Neural crest cell (in vitro differentiated cells): Measurements from ENCODE around the gene UROC1. TPM values are rescaled to one million over a fixed set of nuclear protein-coding genes. Genes with fewer than 3 reads are reported as not detected.

Source experiments
- DNase-seq: peaks from one replicate; pipeline ENCODE4 v3.0.0; 2021; ENCODE audit warnings: low read depth, mixed read lengths, low spot score
- H3K27ac Mint-ChIP-seq: one replicate; pipeline ENCODE4 v1.8.0; 2021; ENCODE audit warnings: mild to moderate bottlenecking, mixed read lengths; ENCODE audit not compliant: unreplicated experiment
- H3K27me3 Mint-ChIP-seq: 2 replicates; pipeline ENCODE4 v1.8.0; 2021; ENCODE audit warnings: low read depth, mild to moderate bottlenecking, mixed read lengths
- H3K36me3 Mint-ChIP-seq: 2 replicates; pipeline ENCODE4 v1.8.0; 2021; ENCODE audit warnings: low read depth, mild to moderate bottlenecking, mixed read lengths
- H3K4me1 Mint-ChIP-seq: 2 replicates; pipeline ENCODE4 v1.8.0; 2021; ENCODE audit warnings: mixed read lengths
- H3K4me3 Mint-ChIP-seq: one replicate; pipeline ENCODE4 v1.8.0; 2021; ENCODE audit warnings: mild to moderate bottlenecking, mixed read lengths
- H3K9me3 Mint-ChIP-seq: 2 replicates; pipeline ENCODE4 v1.8.0; 2021; ENCODE audit warnings: mixed read lengths
- total RNA-seq: library from RNA; stranded (reverse); gene quantifications from 2 replicates; pipeline ENCODE4 v1.2.1, GENCODE V29; 2021
- TF ChIP-seq, protein P1 (sequence below): fragments of 200-600 bp; sonication (generic); conservative IDR thresholded peaks from 2 replicates; pipeline ENCODE4 v1.5.0; 2021; ENCODE audit warnings: antibody characterized with exemption, mild to moderate bottlenecking

Gene UROC1
- total RNA-seq, 1 donor from 2014 or later: not detected

- DNase-seq: no peak
- TF ChIP-seq, protein P1, sequence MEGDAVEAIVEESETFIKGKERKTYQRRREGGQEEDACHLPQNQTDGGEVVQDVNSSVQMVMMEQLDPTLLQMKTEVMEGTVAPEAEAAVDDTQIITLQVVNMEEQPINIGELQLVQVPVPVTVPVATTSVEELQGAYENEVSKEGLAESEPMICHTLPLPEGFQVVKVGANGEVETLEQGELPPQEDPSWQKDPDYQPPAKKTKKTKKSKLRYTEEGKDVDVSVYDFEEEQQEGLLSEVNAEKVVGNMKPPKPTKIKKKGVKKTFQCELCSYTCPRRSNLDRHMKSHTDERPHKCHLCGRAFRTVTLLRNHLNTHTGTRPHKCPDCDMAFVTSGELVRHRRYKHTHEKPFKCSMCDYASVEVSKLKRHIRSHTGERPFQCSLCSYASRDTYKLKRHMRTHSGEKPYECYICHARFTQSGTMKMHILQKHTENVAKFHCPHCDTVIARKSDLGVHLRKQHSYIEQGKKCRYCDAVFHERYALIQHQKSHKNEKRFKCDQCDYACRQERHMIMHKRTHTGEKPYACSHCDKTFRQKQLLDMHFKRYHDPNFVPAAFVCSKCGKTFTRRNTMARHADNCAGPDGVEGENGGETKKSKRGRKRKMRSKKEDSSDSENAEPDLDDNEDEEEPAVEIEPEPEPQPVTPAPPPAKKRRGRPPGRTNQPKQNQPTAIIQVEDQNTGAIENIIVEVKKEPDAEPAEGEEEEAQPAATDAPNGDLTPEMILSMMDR: no peak
Observed at GRCh38 chr3:126544596-126545281, 27.2 kb upstream of the UROC1 start.

DNA sequence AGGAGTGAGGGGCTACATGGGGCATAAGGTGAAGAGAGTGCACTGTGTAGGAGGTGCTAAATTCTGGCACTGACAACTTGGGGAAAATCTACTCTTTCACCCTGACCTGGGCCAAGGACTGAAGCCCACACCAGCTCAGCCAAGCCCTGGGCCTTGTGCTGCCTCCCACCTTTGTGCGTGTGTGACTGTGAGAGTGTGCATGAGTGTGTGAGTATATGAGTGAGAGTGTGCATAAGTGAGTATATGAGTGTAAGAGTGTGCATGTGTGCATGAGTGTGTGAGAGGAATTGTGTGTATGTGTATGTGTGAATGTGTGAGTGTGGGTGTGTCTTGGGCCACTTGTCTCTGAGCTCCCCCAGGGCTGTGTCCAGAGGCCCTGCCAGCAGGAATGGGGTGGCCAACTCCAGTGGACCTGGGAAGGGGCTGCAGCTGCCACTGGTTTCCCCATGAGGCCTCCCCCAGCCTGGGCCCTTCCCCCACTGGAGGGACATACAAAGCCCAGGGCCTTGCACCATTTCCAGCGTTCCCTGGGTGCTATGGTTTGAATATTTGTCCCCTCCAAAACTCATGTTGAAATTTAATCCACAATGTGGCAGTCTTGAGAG, 26.0 kb upstream of the UROC1 start:
- no peak for DNase-seq
- no peaks in the 10 kb centered on the region for H3K4me1 Mint-ChIP-seq
- no peaks in the 10 kb centered on the region for H3K27me3 Mint-ChIP-seq
- no peaks in the 10 kb centered on the region for H3K9me3 Mint-ChIP-seq
- TF ChIP-seq, protein P1: no peak
- no peak overlapping the region for H3K27ac Mint-ChIP-seq
- H3K36me3 Mint-ChIP-seq: no peaks in the 10 kb centered on the region
- H3K4me3 Mint-ChIP-seq: no peak overlapping the region

More at GRCh38 chr3:126544596-126545281, 27.2 kb upstream of the UROC1 start:
- no peak overlapping the region for H3K4me3 Mint-ChIP-seq
- H3K36me3 Mint-ChIP-seq: no peaks in the 10 kb centered on the region
- H3K9me3 Mint-ChIP-seq: no peaks in the 10 kb centered on the region
- H3K27me3 Mint-ChIP-seq: no peaks in the 10 kb centered on the region
- H3K27ac Mint-ChIP-seq: peak overlapping the region; percentile 75
- H3K4me1 Mint-ChIP-seq: peaks cover 5% of the 10 kb centered on the region

DNA sequence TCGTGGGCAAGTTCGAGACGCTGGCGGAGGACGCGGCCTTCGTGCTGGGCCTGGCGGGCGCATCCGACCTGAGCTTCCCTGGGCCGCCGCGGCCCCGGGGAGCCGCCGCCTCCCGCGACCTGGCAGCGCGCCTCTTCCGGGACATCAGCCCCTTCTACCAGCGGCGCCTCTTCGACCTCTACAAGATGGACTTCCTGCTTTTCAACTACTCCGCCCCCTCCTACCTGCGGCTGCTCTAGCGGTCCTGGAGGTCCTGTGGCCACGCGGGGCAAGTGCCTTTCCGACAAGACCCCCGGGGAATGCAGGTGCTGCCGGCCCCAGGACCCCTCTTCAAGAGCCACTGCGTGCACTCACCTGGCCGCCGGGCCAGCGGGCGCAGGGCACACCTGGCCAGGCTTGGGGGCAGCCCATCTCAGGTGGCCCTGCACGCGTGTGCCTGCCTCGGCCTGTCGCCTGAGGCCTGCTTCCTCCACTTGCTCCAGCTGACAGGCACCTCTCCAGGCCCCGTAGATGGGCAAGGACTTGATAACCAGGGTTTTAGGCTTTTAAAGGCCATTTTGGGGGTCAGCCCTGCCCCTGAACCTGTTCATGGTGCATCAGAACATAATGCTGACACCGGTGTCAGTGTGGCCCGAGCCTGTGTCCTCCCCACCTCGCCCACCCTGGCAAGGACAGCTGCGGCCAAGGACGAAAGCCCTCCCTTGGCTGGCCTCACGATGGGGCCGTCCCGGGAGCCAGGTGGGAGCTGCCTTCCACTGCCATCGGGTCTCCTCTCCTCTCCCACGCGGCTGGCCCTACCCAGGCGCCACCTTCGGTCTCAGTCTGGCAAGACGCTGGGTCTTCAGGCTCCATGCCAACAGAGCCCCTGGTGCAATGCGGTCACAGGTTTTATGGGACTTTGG, 25.0 kb upstream of the UROC1 start:
- H3K27ac Mint-ChIP-seq: no peak overlapping the region
- no peaks in the 10 kb centered on the region for H3K4me1 Mint-ChIP-seq
- no peak overlapping the region for H3K4me3 Mint-ChIP-seq
- H3K27me3 Mint-ChIP-seq: no peaks in the 10 kb centered on the region
- H3K36me3 Mint-ChIP-seq: no peaks in the 10 kb centered on the region
- TF ChIP-seq, protein P1: no peak
- DNase-seq: no peak
- H3K9me3 Mint-ChIP-seq: no peaks in the 10 kb centered on the region

DNA sequence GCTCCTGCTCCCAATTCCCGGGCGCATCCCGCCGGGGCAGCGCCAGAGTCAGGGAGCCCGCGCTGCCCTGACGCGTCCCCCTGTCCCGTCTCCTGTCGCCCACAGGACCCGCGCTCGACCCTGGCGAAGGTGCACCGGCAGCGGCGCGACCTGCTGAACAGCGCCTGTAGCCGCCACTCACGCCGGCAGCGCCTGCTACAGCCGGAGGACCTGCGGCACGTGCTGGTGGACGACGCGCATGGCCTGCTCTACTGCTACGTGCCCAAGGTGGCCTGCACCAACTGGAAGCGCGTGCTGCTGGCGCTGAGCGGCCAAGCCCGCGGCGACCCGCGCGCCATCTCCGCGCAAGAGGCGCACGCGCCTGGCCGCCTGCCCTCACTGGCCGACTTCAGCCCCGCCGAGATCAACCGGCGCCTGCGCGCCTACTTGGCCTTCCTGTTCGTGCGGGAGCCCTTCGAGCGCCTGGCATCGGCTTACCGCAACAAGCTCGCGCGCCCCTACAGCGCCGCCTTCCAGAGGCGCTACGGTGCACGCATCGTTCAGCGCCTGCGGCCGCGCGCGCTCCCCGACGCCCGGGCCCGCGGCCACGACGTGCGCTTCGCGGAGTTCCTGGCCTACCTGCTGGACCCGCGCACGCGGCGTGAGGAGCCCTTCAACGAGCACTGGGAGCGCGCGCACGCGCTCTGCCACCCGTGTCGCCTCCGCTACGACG, 24.2 kb upstream of the UROC1 start:
- Mint-ChIP-seq H3K9me3 (no peaks in the 10 kb centered on the region), H3K36me3 (no peaks in the 10 kb centered on the region), H3K4me1 (no peaks in the 10 kb centered on the region), H3K4me3 (no peak overlapping the region), H3K27me3 (no peaks in the 10 kb centered on the region), H3K27ac (no peak overlapping the region)
- DNase-seq: no peak
- TF ChIP-seq, protein P1: no peak

DNA sequence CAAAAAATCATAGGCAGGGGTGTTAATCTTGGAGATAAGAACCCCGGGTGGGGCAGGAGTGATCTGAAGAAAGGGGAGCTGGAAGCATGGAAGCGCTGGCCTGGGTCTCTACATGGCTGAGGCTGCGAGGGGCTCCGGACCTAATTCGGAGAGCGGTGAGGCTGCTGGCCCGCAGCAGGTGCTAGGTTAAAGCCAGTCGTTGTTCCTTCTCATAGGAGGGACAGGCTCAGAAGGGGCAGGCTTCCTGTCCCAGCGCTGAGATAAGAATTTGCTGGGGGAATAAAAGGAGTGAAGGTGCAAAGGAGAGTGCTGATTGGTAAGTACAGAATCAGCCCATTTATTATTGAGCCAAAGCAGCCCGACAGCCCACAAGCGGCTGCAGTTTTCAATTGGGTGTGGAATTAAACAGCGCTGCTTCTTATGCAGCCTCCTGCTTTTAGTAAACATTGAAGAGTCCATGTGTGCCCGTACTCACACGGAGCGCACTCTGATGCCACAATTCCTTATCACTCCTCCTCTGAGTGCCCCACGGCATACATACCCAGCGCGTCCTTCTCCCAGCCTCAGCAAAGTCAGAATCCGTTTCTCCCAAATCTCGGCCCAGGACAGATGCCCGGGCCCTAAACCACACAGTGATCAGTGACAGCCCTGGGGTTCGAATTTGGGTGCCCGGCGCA, 23.5 kb upstream of the UROC1 start:
- no peaks in the 10 kb centered on the region for H3K9me3 Mint-ChIP-seq
- TF ChIP-seq, protein P1: no peak
- H3K27me3 Mint-ChIP-seq: peaks cover 3% of the 10 kb centered on the region
- H3K27ac Mint-ChIP-seq: peak overlapping the region; percentile 67
- no peak for DNase-seq
- no peaks in the 10 kb centered on the region for H3K36me3 Mint-ChIP-seq
- no peak overlapping the region for H3K4me3 Mint-ChIP-seq
- no peaks in the 10 kb centered on the region for H3K4me1 Mint-ChIP-seq
